GM21390 (cell line): Measurements from ENCODE around the gene CAPS.
"Not testable (repeated sequence)": the region's sequence is repeated elsewhere in the genome, so short reads cannot be mapped to it uniquely, and the experiment has no call there.

Experiments used
- ATAC-seq: cut with Tn5 transposase; IDR thresholded peaks from one replicate; pipeline ENCODE4 v1.9.1; 2021; ENCODE audit not compliant: unreplicated experiment

CAPS gene

DNA sequence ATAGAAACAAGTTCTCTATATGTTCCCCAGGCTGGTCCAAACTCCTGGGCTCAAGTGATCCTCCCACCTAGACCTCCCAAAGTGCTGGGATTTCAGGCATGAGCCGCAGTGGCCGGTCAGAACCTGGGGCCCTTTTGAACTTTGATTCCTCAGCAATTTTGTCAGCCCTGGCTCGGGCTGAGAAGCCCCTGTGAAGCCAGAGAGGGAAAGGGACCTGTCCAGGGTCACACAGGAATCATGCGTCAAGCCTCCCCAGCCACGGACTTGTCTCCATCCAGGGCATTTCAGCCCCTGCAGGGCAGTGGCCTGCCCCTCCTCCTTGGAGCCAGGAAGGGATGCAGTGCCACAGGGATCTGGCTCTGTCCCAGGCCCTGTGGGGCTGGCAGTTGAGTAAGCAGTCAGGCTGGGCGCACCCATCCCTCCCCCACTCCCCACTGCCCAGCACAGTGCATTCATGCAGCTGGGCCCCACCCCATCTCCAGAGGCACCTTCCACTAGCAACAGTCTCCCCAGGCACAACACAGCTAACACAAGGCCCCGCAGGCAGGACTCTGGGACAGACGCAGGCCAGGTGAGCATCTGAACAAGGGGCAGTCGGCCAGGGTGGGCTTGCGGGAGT lies at the start of gene CAPS:
Gene CAPS, plus strand, starts transcription at position 516 of the 619 bp plus-strand sequence. CDS start 153 bp downstream, outside the sequence.
- no peak for ATAC-seq

GRCh38 chr19:5864725-5865486 lies 49.1 kb upstream of the CAPS start:
- no peak for ATAC-seq

GRCh38 chr19:5865772-5866171 lies 48.3 kb upstream of the CAPS start:
- no peak for ATAC-seq

DNA sequence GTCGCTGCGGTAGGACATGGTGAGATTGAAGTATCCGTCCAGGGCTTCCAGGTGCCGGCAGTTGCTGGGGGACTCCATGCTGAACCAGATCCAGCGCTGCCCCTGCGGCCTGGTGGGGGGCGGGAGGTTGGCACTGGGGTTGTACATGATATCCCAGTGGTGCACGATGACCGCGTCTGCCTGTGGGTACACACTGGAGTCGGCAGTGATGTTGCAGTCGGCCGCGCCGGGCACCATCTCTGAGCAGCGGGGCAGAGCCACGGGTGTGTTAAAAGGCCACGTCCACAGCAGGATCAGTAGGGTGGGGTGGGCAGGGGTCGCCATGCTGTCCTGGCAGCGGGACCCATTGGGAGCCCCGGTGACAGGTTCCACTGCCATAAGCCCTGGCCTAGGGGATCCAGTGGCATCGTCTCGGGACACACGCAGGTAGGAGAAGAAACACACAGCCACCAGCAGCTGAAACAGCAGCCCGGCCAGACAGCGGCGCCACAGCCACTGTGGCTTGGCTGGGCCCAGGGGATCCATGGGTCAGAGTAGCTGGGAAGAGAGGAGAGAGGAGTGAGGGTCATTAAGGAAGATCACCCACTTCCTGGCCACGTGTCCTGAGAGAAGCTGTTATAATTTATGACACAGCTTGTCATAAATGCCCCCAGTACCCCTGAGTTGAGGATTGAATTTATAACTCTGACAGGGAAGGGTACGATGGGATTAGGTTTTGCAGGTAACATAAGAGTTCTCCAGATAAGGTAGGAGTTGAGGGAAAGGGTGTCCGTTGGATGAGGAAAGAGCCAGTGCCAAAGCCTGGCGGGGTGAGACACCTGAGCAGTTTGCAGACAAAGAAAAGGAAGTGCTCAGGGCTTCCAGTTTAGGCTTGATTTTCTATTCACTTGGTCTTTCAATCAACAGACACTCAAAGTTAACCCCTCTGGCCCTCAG lies 46.6 kb upstream of the CAPS start:
- no peak for ATAC-seq

GRCh38 chr19:5870986-5871394 lies 43.1 kb upstream of the CAPS start:
- no peak for ATAC-seq

- no peak for ATAC-seq
These were observed 40.3 kb upstream of the CAPS start for GRCh38 chr19:5873617-5874199.

- ATAC-seq: not testable (repeated sequence)
These were observed 39.6 kb upstream of the CAPS start for GRCh38 chr19:5874496-5874895.

DNA sequence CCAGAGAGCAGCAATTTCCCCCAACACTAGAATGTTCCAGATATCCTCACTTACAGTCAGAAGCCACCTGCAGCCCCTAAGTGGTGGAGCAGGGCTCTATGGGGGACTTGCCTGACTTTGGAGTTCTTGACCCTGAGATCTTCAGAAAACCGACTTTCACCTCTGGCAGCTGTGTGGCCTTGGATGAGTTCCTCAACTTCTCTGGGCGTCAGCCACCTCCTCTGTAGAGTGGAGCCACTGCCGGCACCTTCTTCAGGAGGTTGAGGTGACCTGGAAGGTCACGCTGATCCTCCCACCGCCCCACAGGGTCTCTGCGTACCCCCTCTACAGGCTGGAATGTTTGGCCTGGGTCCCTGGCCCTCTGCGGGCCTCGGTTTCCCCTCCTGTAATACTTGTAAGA lies 36.6 kb upstream of the CAPS start:
- ATAC-seq: no peak

DNA sequence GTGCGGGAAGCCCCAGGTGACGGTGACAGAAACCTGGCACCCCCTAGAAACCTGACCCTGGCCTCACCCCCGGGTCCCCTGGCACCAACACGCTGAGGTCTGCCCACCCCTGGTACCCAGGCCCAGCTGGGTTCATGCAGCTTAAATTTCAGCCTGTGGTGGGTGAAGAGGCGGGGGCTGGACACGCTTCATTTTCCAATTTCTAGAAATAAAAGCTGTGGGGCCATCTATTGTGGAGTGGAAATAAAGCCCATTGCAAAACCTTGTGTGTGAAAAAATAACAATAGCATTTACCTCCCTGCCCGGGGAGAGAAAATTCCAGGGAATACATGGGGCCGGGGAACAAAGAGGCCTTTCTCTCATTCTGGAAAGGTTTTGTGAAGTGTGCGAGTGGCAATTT lies 36.2 kb upstream of the CAPS start:
- no peak for ATAC-seq

GRCh38 chr19:5880196-5880595 lies 33.9 kb upstream of the CAPS start:
- ATAC-seq: no peak

DNA sequence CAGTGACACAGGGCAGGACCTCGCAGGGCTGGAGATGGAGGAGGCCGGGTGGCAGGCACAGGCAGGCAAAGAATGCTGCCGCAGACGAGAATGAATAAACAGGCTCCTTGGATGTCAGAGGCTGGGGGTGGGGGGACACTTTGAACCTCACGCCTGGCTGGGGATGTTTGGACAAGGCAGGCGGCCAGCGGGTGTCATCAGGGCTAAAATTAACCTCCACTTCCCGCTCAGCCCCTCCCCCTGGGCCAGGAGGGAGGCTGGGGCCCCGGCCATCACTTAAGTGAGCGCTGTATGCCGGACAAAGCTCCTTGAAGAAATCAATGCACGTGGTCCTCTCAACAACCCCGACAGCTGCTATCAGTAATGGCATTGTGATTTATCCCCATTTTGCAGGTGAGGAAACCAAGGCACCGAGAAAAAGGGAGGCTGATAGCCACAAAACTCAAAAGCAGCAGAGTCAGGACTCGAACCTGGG lies 33.4 kb upstream of the CAPS start:
- no peak for ATAC-seq

GRCh38 chr19:5881543-5882299 lies 32.3 kb upstream of the CAPS start:
- no peak for ATAC-seq

GRCh38 chr19:5882421-5882968 lies 31.6 kb upstream of the CAPS start:
- ATAC-seq: no peak

- not testable (repeated sequence) for ATAC-seq
These were observed 30.7 kb upstream of the CAPS start for GRCh38 chr19:5883157-5883873.

GRCh38 chr19:5884065-5884811 lies 29.8 kb upstream of the CAPS start:
- not testable (repeated sequence) for ATAC-seq

GRCh38 chr19:5889288-5889971 lies 24.6 kb upstream of the CAPS start:
- no peak for ATAC-seq

- ATAC-seq: no peak
These were observed 24.0 kb upstream of the CAPS start for GRCh38 chr19:5890099-5890498.

DNA sequence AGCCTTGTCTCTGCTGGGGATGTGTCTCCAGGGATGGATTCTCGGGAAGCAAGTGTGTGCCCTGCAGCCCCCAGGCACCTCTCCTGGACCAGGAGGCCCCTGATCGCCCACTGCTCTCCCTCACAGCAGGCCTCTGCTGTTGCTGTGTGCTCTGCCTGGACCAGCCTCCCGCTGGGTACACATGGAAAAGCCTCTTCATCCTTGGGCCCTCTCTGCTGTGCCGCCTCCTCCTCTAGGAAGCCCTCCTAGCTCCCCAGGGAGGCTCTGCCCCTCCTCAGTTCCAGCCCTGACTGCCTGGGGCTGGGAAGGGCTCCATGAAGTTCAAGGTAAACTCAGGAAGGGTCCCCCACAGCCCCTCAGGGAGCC lies 22.5 kb upstream of the CAPS start:
- no peak for ATAC-seq
